SH-SY5Y (cell line): Measurements from ENCODE around the gene HOXC11.

Experiments used
- GATA2 ChIP-seq: IDR thresholded peaks from 2 replicates; pipeline ENCODE4 v1.6.1; 2011; ENCODE audit warnings: mild to moderate bottlenecking, low read depth, low read length
- GATA3 ChIP-seq: IDR thresholded peaks from 2 replicates; pipeline ENCODE4 v1.6.1; 2011; ENCODE audit warnings: low read depth, mild to moderate bottlenecking, low read length, moderate library complexity

DNA sequence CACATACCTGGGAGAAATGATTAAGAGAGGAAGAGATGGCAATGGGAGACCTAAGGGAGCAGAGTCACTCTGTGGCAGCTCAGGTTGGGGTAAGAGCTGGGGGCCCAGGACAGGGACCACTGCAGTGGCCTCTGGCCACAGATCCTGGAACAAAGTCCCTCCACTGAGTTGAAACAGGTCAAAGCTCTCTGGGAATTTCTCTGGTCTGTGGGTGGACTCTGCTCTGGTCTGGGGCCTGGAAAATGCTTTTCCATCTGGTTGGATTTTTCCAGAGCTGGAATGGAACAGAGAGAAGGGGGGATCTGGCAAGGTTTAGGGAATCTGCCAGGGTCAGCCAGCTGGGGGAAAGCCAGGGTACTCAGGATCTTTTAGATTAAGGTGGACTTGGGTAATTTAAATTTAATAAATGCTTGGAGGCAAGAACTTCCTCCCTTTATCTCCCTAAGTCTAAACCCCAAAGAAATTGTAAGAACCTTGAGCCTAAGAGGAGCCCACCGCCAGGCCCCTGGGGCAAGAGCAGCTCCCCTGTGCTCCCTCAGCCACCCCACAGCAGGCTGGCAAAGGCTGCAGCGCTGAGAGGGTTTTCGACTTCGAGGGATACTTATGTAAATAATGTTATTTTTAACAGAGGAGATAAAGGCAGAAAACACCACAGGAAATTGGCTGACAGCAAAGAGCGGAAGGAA lies 15.8 kb downstream of the HOXC11 start:
- TF ChIP-seq GATA2 (no peak), GATA3 (no peak)
